NCI-H524 treated with DMSO at 0.1 percent for 48 hours (cell line): Measurements from ENCODE around the gene DIDO1.
"Not testable (repeated sequence)": the region's sequence is repeated elsewhere in the genome, so short reads cannot be mapped to it uniquely, and the experiment has no call there.

Source experiments
- DNase-seq: peaks from one replicate; lab custom pipeline; 2025; lab: John Stamatoyannopoulos, UW

The DIDO1 gene

GRCh38 chr20:62929051-62929538 is 2.8 kb upstream of the DIDO1 start:
- DNase-seq = no peak

DNA sequence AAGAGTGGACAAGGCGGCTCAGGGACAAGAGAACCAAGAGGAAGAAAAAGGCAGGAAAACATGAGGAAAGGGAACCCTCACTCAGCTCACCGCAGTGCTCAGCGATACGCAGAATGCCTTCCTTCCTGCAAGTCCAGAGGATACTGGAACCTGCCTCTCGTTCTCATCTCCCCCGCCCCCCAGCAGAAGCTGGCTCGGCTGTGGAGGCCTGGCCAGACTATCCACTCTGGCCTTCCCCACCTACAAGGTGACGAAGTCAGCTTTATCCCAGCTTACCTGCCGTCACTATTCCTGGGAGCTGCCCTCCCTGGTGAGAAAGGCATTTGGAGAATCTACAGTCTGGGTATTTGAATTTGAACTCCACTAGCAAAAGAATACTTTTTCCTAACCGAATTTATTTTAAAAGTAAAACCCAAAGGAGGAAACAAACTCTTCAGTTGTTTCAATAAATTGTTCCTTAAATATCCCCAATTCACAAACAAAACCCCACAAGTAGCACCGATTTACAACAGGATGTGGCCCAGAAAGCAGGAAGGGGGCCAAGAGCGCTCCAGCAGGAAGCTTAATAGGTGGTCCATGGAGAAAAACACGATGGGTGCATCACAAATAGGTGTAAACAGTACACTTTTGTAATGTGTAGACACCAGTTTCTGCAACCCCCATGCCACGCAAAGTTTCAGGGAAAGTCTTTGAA is 2.1 kb upstream of the DIDO1 start:
- DNase-seq = no peak

GRCh38 chr20:62927128-62927705 is 912 bp upstream of the DIDO1 start:
- no peak for DNase-seq

DNA sequence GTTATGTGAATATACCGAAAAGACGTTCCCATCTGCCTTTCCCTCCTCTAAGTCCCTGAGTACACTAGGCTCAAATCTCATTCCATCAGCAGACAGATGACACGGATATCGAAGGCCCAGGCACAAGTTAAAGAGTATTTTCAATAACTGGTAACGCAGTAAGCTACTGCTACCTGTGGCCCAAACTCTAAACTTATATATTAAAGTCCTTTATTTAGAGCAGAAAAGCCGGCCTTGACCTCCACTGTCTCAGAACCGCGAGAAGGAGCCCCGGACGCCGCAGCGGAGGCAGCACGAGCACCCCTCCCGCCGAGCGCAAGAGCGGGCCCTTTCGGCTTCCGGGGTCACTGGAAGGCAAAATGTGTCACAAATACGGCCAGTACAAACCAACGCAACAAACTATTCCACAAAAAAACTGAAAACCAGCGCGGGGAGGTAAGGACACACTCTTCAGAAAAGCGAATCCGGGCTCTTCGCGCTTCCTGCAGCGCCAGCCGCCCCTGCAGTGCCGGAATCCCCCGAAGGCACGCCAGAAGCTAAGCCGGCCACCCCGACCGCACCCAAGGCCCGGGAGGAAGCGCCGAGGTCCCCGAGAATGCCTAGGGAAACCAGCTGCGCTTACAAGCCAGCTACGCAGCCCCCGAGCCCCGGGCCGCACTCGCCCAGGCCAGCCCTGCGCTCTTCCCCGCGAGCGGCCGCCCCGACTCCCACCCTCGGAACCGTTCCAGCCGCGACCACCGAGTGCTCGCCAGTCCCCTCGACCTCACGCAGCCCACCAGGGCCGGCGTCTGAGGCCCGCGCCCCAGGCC is 681 bp downstream of the DIDO1 start:
- DNase-seq = no peak

DNA sequence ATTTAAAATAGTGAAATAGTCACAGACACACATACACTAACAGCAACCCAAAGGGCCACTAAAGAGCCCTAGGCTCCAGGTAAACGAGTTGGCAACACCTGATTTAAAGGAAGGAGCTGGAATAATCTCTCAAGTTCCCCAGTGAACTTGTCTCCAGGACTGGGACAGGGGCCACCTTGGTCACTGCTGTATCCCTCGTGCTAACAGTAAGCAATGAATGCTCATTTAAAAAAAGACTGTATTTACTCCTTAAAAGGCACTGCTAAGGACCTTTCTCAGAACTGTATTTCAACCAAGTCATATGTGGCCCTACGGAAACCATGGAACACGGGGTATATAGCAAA is 1.3 kb downstream of the DIDO1 start:
- DNase-seq = no peak

GRCh38 chr20:62924442-62925075 is 1.7 kb downstream of the DIDO1 start:
- no peak for DNase-seq

GRCh38 chr20:62923669-62924441 is 2.5 kb downstream of the DIDO1 start:
- no peak for DNase-seq

GRCh38 chr20:62923059-62923668 is 3.1 kb downstream of the DIDO1 start:
- DNase-seq = not testable (repeated sequence)

GRCh38 chr20:62922451-62922921 is 3.8 kb downstream of the DIDO1 start:
- no peak for DNase-seq

DNA sequence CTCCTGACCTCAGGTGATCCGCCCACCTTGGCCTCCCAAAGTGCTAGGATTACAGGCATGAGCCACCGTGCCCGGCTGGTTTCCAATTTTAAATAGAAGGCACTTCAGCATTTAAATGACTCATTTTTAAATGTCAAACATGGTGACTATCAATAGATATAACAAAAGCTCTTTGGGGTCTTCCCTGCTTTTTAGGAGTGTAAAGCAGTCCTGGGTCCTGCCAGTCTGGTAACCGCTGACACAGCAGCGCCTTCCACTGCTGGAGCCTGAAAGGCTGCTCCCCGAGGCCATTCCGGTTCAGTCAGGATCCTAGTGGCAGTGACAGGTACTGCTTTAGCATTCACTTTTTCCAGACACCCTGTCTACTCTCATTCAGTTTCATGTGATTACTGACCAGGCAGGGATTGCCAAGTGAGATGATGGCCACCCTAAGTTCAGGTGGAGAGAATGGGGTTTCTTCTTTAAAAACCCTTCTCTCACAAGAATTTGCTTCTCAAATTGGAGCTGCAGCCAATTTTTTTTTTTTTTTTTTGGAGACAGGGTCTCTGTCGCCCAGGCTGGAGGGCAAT is 5.1 kb downstream of the DIDO1 start:
- no peak for DNase-seq

DNA sequence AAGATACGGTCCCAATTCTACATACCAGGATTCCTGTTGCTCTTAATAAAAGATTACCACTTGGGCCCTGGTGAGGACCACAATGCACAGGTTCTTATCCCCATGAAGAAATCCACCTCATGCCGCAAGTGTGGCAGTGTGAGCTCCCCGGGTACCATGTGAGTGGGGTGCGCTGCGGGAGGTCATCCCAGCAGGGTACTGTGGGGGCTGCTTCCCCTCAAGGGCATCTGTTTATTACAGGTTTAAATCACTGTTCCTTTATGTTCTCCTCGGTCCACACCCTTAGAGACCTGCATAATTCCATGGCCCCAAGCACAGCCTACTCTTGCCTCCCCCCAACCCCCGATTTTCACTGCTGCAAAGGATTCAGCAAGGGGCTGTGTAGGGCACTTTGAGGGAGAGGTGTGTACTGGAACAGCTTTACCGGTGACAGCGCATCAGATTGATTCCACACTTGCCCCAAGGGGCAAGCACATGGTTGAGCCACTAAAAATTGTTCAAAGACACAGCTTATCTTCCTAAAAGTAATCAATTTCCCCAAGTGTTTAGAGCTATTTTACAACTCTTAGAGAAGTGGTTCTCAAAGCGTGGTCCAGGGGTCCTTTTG is 6.2 kb downstream of the DIDO1 start:
- no peak for DNase-seq

GRCh38 chr20:62918831-62919230 is 7.5 kb downstream of the DIDO1 start:
- DNase-seq = no peak

GRCh38 chr20:62918147-62918546 is 8.2 kb downstream of the DIDO1 start:
- no peak for DNase-seq

- DNase-seq = no peak
These were observed 8.6 kb downstream of the DIDO1 start for GRCh38 chr20:62917720-62918119.

- no peak for DNase-seq
These were observed 9.4 kb downstream of the DIDO1 start for GRCh38 chr20:62916703-62917476.

GRCh38 chr20:62914970-62915457 is 11.3 kb downstream of the DIDO1 start:
- no peak for DNase-seq

DNA sequence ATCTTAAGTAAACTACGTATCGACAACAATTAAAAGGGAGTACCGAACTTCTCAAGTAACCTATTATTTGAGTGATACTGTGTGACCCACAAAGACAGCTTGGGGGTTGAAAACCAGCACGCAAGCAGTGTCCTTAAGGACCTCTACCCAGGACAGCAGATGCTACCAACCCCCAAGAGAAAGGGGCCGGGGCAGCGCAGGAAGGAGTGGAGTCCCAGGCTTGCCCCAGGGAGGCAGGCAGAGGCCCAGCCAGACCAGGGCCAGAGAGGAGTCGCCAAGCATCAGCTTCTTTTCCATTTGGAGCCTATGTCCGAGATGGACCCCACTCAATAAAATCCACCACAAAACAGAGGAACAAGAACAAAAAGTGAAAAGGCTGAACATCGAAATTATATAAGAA is 11.9 kb downstream of the DIDO1 start:
- DNase-seq = no peak

DNA sequence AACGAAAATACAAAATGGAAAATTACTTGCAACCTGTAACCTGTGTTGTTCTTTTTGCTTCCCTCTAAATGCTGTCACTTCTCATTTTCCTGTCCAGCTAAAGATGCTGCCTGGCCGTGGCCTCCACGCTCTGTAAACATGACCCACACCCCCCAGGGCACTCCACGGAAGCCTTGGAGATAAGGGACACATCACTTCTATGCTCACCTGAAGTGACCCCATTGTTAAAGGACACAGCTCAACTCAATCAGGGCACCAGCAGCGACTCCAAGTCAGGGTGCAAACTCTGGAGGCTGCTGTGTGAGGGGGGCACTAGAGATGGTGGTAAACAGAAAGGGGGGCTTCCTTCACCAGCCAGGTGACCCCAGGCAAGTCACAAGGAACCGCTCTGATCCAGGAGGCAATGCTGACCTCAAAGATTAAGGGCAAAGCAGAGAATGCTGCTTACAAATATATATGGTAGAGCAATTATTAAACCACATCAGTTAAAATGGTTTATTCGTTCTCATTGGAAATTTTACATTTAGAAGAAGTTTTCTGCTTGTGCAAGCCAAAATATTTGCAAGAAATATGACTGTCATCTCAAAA is 13.2 kb downstream of the DIDO1 start:
- DNase-seq = no peak

DNA sequence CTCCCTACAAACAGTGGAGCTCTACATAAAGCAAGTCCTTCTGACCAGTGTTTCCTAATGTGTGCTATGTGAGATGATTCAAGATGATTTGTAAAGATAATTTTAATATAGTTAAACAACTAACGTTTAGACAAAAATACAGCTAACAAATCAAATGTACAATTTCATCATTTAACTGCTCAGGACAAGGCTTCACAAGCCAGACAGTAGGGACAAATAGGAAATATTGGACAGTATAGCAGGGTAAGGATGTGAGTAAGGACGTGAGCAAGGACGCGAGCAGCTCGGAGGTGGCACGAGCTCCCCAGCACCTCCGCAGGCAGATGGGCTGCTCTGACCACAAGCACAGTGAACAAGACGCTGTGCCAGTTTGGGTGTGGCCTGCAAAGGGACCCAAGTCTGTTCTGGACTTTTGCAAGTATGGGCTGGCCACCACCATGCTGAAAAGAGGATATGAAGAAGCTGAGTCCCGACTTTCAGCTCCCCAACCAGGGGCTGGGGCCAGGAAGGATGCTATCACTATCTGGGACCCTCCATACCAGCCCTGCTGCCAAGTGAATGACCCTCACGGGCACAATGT is 14.5 kb downstream of the DIDO1 start:
- DNase-seq = no peak
